SK-N-SH (cell line): ENCODE data around the gene NLRP9. TPM values are rescaled to one million over a fixed set of nuclear protein-coding genes. Genes with fewer than 3 reads are reported as not detected.

Experiments
- CTCF ChIA-PET: fragments of 300-600, 350-600 bp; formaldehyde crosslinking; extraction: SDS; loops from one replicate; lab custom pipeline; 2021; lab: Yijun Ruan, JAX
- POLR2A ChIA-PET: fragments of 350-600 bp; sonication (Branson Sonifier 250); formaldehyde crosslinking; extraction: SDS; loops from one replicate; lab custom pipeline; 2020; ENCODE audit warnings: antibody characterized with exemption, inconsistent platforms; lab: Yijun Ruan, JAX
- DNase-seq: peaks from one replicate; pipeline ENCODE4 v3.0.0; 2012
- H2AFZ ChIP-seq: fragments of 200-600 bp; sonication (generic); 2 replicates; pipeline ENCODE4 v1.8.1; 2016; ENCODE audit warnings: antibody characterized with exemption, mild to moderate bottlenecking, low read depth
- H3F3A ChIP-seq: fragments of 200-600 bp; sonication (generic); replicated peaks from 2 replicates; pipeline ENCODE3; 2016; ENCODE audit warnings: antibody characterized with exemption, mild to moderate bottlenecking; ENCODE audit not compliant: insufficient read depth
- H3K27ac ChIP-seq, 2 experiments: fragments of 200-500 bp in 1 of 2; fragments of 200-600 bp in 1 of 2; sonication (Bioruptor generic) in 1 of 2; sonication (generic), shearing (Covaris generic) in 1 of 2; 2 replicates each; pipeline versions ENCODE4 v1.5.1 to v1.6.1; 2014 to 2016; ENCODE audit warnings: low read depth in 2 of 2, inconsistent platforms in 1 of 2, low read length in 1 of 2, mild to moderate bottlenecking in 1 of 2, mixed read lengths in 1 of 2
- H3K27me3 ChIP-seq: fragments of 200-600 bp; sonication (generic), shearing (Covaris generic); 2 replicates; pipeline ENCODE4 v1.6.1; 2016; ENCODE audit warnings: mixed run types; ENCODE audit not compliant: insufficient read depth
- H3K36me3 ChIP-seq, 2 experiments: fragments of 200-500 bp in 1 of 2; fragments of 200-600 bp in 1 of 2; sonication (Bioruptor generic) in 1 of 2; sonication (generic) in 1 of 2; replicated peaks in 1 of 2; 2 replicates each; pipeline versions ENCODE3 to v1.5.1; 2014 to 2016; ENCODE audit warnings: low read length in 1 of 2, mild to moderate bottlenecking in 1 of 2; ENCODE audit not compliant: insufficient read depth in 2 of 2, control insufficient read depth in 1 of 2
- H3K4me1 ChIP-seq, 2 experiments: fragments of 200-500 bp in 1 of 2; fragments of 200-600 bp in 1 of 2; sonication (Bioruptor generic) in 1 of 2; sonication (generic), shearing (Covaris generic) in 1 of 2; 2 replicates each; pipeline versions ENCODE4 v1.5.1 to v1.6.1; 2014 to 2016; ENCODE audit warnings: low read depth in 1 of 2, low read length in 1 of 2, mixed run types in 1 of 2; ENCODE audit not compliant: insufficient read depth in 2 of 2, control insufficient read depth in 1 of 2
- H3K4me2 ChIP-seq: fragments of 200-600 bp; sonication (generic), shearing (Covaris generic); 2 replicates; pipeline ENCODE4 v1.6.1; 2017; ENCODE audit warnings: mixed run types
- H3K4me3 ChIP-seq, 2 experiments: fragments of 200-500 bp in 1 of 2; fragments of 200-600 bp in 1 of 2; sonication (Bioruptor generic) in 1 of 2; sonication (generic), shearing (Covaris generic) in 1 of 2; 2 replicates each; pipeline versions ENCODE4 v1.5.1 to v1.8.1; 2014 to 2016; ENCODE audit warnings: low read depth in 2 of 2, inconsistent platforms in 1 of 2, low read length in 1 of 2, mild to moderate bottlenecking in 1 of 2, mixed read lengths in 1 of 2, moderate library complexity in 1 of 2
- H3K79me2 ChIP-seq: fragments of 200-600 bp; sonication (generic); 2 replicates; pipeline ENCODE4 v1.8.1; 2017; ENCODE audit warnings: mild to moderate bottlenecking; ENCODE audit not compliant: insufficient read depth
- H3K9ac ChIP-seq: fragments of 200-600 bp; sonication (generic); 2 replicates; pipeline ENCODE4 v1.6.1; 2017; ENCODE audit warnings: mixed run types
- H3K9me2 ChIP-seq: fragments of 200-600 bp; sonication (generic); 2 replicates; pipeline ENCODE4 v1.6.1; 2017; ENCODE audit warnings: mixed run types
- H3K9me3 ChIP-seq: fragments of 200-600 bp; sonication (generic); 2 replicates; pipeline ENCODE4 v1.6.1; 2017; ENCODE audit warnings: mixed run types, mild to moderate bottlenecking, moderate library complexity
- H4K20me1 ChIP-seq: fragments of 200-600 bp; sonication (generic); 2 replicates; pipeline ENCODE4 v1.6.1; 2017; ENCODE audit warnings: mild to moderate bottlenecking, mixed run types; ENCODE audit not compliant: insufficient read depth
- EP300 ChIP-seq, 2 experiments: IDR thresholded peaks; 2 replicates each; pipeline versions ENCODE4 v1.4.0 to v1.6.1; 2012; ENCODE audit warnings: borderline replicate concordance in 1 of 2, low read depth in 1 of 2, low read length in 1 of 2
- GABPA ChIP-seq: IDR thresholded peaks from 2 replicates; pipeline ENCODE4 v1.4.0; 2012; ENCODE audit warnings: low read depth, mild to moderate bottlenecking
- MEF2A ChIP-seq: IDR thresholded peaks from 2 replicates; pipeline ENCODE4 v1.4.0; 2012; ENCODE audit warnings: low read depth, borderline replicate concordance
- POLR2AphosphoS5 ChIP-seq: IDR thresholded peaks from 2 replicates; pipeline ENCODE4 v1.6.1; 2012; ENCODE audit warnings: low read depth, low read length
- RAD21 ChIP-seq: IDR thresholded peaks from 2 replicates; pipeline ENCODE4 v1.6.1; 2012; ENCODE audit warnings: mild to moderate bottlenecking, low read length
- RCOR1 ChIP-seq: fragments of 150-350 bp; IDR thresholded peaks from 2 replicates; pipeline ENCODE4 v1.6.1; 2017; ENCODE audit warnings: antibody characterized with exemption, low read length
- TAF1 ChIP-seq: IDR thresholded peaks from 2 replicates; pipeline ENCODE4 v1.6.1; 2012; ENCODE audit warnings: low read depth, mild to moderate bottlenecking, low read length, moderate library complexity, borderline replicate concordance
- YY1 ChIP-seq: IDR thresholded peaks from 2 replicates; pipeline ENCODE4 v1.4.0; 2012; ENCODE audit warnings: low read depth, mild to moderate bottlenecking
- WGBS: methylation state at CpG from one replicate; pipeline ENCODE4 v1.1.6; 2017; ENCODE audit warnings: low lambda C conversion rate; 5-methylcytosine and 5-hydroxymethylcytosine counted together
- polyA plus RNA-seq, 3 experiments: library from polyadenylated mRNA; depleted of rRNA; stranded (reverse); fragments of >200 nt; gene quantifications; 2 replicates each; pipeline ENCODE4 v1.2.3, GENCODE V29; 2012
- TF ChIP-seq, protein P1 (sequence below): IDR thresholded peaks from 2 replicates; pipeline ENCODE4 v1.4.0; 2012; ENCODE audit warnings: low read depth, borderline replicate concordance

Gene NLRP9
- polyA plus RNA-seq, 1 of the 3 experiments (the other 2 are of a cell fraction): not detected

DNA sequence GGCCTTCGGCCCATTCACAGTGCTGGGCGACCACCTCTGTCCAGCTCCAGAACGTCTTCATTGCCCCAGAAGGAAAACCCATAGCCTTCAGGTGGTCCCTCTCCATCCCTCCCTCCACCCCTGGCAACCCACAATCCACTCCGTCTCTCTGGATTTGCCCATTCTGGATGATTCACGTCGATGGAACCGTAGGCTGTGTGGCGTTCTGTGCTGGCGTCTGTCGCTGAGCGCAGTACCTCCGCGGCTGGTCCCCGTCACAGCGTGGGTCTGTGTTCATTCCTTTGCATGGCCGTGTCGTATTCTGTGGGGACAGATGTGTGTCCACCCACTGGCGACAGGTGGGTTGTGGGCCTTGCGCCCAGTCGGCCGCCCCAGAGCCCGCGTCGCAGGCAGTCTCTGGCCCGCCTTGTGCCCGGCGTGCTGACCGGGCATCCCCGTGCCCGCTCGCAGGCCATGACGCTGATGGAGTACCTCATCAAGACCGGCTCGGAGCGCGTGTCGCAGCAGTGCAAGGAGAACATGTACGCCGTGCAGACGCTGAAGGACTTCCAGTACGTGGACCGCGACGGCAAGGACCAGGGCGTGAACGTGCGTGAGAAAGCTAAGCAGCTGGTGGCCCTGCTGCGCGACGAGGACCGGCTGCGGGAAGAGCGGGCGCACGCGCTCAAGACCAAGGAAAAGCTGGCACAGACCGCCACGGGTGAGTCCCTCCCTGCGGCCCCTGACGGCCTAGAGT, 53.1 kb downstream of the NLRP9 start:
- no peak for DNase-seq
- Histone ChIP-seq H3K27ac (no peak overlapping the region), H2AFZ (no peak overlapping the region), H3K79me2 (peaks cover 57% of the 10 kb centered on the region), H3K4me1 (no peaks in the 10 kb centered on the region), H3K4me3 (no peak overlapping the region), H3K9me3 (no peaks in the 10 kb centered on the region), H3K27me3 (no peaks in the 10 kb centered on the region), H3K36me3 (peaks cover 16 to 55% of the 10 kb centered on the region in 2 experiments), H3K9ac (no peak overlapping the region), H4K20me1 (peaks cover 76% of the 10 kb centered on the region), H3K9me2 (no peaks in the 10 kb centered on the region), H3K4me2 (no peak overlapping the region), H3F3A (no peaks in the 10 kb centered on the region)
- ChIA-PET POLR2A (no interaction called here), CTCF (interaction anchor here (0.7 kb wide), 1 partner anchor 31 kb away, joined by 3 read pairs; the partner anchor contains the start of gene U2AF2)
- TF ChIP-seq EP300 (IDR thresholded peaks at IDR 0.05; ENCODE audit: borderline replicate concordance in 1 of 2, low read depth in 1 of 2, low read length in 1 of 2) (no peak), MEF2A (no peak), GABPA (no peak), RCOR1 (no peak), YY1 (no peak), RAD21 (no peak), POLR2AphosphoS5 (no peak), TAF1 (no peak)
- TF ChIP-seq, protein P1, sequence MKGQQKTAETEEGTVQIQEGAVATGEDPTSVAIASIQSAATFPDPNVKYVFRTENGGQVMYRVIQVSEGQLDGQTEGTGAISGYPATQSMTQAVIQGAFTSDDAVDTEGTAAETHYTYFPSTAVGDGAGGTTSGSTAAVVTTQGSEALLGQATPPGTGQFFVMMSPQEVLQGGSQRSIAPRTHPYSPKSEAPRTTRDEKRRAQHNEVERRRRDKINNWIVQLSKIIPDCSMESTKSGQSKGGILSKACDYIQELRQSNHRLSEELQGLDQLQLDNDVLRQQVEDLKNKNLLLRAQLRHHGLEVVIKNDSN: no peak
- 97% methylated on average over 46 of the region's 60 CpGs for WGBS

DNA sequence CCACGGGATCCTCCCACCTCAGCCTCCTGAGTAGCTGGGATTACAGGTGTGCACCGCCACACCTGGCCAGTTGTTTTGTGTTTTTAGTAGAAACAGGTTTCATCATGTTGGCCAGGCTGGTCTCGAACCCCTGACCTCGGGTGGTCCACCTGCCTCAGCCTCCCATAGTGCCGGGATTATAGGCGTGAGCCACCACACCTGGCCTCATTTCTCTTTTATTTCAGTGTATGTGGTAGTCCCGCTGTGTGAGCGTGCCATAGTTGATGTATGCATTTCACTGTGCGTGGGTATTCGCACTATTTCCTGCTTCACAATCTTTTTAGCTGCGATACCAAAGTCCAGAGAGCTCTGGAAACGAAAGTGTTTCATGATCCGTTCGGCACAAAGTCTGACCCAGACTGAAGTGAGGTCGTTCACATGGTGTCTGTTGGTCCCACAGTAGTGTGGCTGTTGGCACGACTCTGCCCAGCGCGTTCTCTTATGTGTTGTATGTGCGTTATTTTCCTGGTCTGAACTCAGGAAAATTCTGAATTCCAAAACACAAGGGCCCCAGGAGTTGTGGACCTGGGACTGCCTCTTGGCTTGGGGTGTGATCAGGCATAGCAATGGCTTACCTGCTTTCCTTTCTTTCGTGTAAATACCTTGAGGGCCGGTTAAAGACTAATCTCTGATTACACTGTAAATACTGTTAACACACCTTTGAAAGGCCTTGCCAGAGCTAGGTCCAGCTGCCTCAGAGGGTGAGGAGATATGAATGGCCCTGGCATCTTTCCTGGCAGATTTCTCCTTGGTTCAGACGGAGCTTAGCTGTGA, 54.5 kb downstream of the NLRP9 start:
- peaks cover 20 to 54% of the 10 kb centered on the region in 2 experiments for H3K36me3 ChIP-seq
- POLR2A ChIA-PET: no interaction called here
- CTCF ChIA-PET: no interaction called here

More for the DNA sequence above, 54.5 kb downstream of the NLRP9 start:
- 93% methylated on average over 22 of the region's 22 CpGs for WGBS
- no peaks in the 10 kb centered on the region for H3K9me3 ChIP-seq
- no peak overlapping the region for H2AFZ ChIP-seq
- no peaks in the 10 kb centered on the region for H3K9me2 ChIP-seq
- H4K20me1 ChIP-seq: peaks cover 91% of the 10 kb centered on the region
- no peak for TF ChIP-seq TAF1
- peaks cover 72% of the 10 kb centered on the region for H3K79me2 ChIP-seq
- H3K9ac ChIP-seq: no peak overlapping the region
- no peak overlapping the region for H3K4me2 ChIP-seq
- no peak for DNase-seq
- H3K4me3 ChIP-seq: no peak overlapping the region
- no peaks in the 10 kb centered on the region for H3K4me1 ChIP-seq
- H3K27ac ChIP-seq: no peak overlapping the region
- H3K27me3 ChIP-seq: no peaks in the 10 kb centered on the region
- no peaks in the 10 kb centered on the region for H3F3A ChIP-seq
